GM19455 (cell line): ENCODE results near the gene CHST12.
"Not testable (repeated sequence)": the region's sequence is repeated elsewhere in the genome, so short reads cannot be mapped to it uniquely, and the experiment has no call there.

Experiments
- ATAC-seq: cut with Tn5 transposase; IDR thresholded peaks from one replicate; pipeline ENCODE4 v1.9.1; 2021; ENCODE audit not compliant: unreplicated experiment

CHST12 gene

DNA sequence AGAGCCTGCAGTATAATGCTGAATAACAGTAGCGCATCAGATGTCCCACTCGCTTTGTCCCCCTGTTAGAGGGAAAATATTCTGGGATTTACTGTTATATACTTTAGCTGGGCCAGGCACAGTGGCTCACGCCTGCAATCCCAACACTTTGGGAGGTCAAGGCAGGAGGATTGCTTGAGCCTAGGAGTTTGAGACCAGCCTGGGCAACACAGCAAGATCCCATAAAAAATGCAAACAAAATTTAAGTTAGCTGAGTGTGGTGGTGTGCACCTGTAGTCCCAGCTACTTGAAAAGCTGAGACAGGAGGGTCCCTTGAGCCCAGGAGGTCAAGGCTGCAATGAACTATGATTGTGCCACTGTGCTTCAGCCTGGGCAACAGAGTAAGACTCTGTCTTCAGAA lies 50.4 kb downstream of the CHST12 start:
- ATAC-seq, result not testable (repeated sequence)

DNA sequence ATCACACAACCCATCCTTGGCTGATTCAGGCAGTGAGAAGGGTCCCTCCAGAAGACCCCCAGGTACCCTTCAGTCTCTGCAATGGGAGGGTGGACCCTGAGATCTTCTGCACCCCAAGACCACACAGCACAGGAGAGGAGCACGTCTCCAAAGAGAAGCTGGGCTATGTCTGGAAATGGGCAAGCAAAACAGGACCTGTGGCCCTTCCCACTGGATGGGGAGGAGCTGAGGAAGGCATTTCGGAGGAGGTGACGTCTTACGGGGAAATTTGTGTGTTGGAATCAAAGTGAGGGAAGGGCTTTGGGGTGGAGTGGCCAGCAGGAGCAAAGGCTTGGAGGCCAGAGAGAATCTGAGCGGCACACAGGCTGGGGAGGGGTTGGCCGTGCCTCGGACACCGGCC lies 56.3 kb downstream of the CHST12 start:
- ATAC-seq, result no peak

GRCh38 chr7:2460188-2460587 lies 56.8 kb downstream of the CHST12 start:
- no peak for ATAC-seq

DNA sequence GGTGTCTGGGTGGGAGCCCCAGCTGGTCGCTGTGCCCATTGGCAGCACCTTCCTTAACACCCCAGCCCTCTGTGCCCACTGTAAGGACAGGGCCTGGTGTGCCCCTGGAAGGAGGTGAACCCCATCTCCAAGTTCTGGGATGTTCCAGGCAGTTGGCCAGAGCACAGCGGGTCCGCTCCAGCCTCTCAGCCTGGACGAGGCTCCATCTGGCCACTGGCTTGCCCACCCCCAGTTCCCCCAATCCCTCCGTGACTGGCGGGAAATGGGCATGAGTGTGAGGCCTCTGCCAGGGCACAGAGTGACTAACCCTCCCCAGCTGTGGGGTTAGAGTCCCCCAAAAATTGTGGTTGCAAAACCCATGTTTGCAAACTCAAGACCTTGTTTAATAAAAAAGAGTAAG lies 57.2 kb downstream of the CHST12 start:
- ATAC-seq, result no peak

DNA sequence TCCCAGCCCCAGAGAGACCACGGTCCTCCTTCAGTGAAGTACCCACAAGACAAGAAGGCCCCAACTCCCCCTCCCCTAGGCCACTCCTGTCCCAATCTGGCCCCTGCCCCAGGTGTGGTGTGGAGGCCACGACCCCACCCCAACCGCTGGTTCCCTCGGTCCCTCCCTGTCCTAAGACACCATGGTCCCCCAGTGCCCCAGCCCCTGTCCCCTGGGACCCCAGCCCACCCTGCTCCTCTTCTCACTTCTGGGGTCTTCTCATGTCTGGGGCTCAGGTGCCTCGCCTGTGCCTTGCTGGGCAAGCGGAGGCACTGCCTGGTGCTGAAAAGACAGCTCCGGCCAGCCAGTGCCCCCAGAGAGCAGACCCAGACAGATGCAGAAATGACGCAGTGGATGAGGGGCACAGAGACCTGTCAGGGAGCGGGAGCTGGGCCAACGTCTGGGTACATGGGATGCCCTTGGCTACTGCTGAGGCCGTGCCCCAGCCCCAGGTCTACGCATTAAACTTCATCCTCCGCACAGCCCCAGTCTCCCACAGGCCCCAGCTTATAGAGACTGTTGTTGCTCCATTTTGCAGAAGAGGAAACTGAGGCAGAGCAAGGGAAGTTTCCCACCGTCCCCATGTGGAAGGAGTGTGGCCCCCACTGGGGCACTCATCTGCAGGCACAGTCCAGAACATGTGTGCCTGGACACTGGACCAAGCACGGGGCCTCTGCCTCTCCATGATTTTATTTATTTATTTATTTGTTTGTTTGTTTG lies 58.0 kb downstream of the CHST12 start:
- ATAC-seq, result no peak

DNA sequence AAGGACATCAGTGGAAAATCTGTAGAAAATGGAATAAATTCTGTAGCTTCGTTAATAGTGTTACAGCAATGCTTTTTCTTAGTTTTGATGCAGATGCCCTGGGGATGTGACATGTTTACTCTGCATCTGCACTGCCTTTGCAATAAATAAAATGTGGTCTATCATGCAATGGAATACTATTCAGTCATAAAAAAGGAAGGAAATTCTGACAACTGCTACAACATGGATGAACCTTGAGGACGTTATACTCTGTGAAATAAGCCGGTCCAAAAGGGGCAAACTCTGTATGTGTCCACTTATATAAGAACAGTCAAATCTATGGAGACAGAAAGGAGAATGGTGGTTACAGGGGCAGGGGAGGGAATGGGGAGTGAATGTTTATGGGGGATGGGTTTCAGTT lies 59.3 kb downstream of the CHST12 start:
- ATAC-seq, result no peak

- ATAC-seq, result no peak
These were observed 62.5 kb downstream of the CHST12 start for GRCh38 chr7:2465928-2466327.

DNA sequence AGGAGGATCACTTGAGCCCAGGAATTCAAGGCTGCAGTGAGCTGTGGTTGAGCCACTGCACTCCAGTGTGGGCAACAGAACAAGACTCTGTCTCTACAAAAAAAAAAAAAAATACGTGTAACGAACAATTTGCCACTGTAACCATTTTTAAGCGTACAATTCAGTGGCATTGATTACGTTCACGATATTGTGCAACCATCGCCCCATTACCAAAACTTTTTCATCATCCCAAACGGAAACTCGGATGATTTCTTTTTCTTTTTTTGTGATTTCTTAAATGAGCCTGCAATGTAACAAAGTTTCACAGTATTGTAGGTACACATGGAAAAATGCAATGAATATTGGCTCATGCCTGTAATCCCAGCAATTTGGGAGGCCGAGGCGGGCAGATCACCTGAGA lies 63.3 kb downstream of the CHST12 start:
- no peak for ATAC-seq

DNA sequence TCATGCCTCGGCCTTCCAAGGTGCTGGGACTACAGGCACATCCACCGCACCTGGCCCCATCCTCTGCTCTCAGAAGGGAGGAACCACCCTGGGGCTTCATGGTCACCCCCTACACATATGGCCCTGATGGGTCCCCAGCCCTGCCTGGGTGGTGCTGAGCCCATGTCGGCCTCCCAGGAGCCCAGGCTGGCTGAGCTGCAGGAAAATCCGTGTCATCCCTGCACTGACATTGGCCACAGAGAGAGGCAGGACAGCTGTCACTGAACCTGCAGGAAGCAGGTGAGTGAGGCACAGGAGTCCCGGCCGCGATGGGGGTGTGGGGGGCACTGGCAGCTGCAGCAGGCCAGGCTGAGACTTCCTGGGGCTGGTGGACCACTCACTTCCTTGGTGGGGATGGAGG lies 64.8 kb downstream of the CHST12 start:
- ATAC-seq, result no peak

- not testable (repeated sequence) for ATAC-seq
These were observed 66.2 kb downstream of the CHST12 start for GRCh38 chr7:2469460-2470203.

DNA sequence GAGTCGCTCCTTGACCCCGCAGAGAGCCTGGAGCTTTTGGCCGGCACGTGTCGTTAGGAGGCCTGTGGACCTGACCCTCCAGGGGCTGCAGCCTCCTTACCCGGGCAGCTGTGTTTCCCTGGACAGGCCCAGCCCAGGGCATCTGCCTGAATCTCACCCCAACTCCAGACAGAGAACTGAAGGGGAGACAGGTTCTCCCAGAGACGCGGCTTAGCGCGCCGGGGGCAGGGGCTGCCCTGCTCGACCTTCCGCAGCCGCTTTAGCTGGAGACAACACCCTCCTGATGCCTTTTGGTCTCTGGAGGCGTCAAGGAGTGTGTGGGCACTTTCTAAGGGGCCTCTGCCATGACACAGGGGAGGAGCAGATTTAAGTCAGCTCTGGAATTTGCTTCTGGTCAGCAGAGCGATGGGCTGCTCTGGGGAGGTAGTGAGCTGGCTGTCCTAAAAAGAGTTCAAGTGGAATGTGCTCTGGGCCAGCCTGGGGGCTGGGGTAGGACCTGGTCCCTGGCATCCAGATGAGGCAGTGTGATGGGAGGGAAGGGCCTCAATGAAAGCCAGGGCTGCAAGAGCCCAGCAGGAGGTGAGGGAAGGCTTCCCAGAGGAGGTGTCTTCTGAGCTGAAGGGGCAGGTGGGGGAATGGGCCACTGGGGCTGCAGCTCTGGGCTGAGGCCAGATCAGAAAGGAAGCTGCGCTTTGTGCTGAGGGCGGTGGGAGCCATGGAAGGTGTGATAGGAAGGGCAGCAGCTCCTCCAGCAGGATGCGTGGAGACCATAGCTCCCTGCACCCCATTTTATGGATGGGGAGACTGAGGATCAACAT lies 67.0 kb downstream of the CHST12 start:
- no peak for ATAC-seq

DNA sequence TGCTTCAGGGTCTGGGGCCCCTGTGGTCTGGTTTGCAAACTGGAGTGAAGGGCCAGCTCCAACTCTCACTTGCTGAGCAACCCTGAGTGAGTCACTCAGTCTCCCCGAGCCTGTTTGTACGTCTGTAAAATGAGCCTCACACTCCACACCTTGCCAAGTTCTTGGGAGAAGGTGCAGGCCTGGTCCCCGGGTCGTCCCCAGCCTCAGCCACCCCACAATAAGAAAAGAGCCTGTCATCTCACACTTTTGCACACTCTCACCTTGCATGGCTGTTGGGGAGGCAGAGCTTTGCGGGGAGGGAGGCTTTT lies 67.6 kb downstream of the CHST12 start:
- no peak for ATAC-seq

DNA sequence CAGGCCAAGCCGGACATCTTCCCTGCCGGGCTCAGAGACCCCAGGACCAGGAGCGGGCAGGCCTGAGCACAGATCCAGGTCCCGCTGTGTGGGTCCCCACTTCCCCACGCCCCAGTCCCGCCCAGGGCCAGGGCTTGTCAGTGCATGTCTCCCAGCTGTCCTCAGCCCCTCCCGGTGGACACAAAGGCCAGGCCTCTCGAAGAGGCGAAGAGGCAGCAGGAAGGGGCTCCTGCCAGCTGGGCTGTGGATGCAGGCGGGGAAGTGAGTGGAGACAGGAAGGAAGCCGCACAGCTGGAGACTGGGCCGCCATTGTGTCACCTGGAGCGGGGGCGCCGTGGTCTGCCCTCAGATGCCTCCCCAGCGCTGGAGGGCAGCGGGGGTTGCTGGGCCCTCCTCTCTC lies 68.0 kb downstream of the CHST12 start:
- no peak for ATAC-seq

GRCh38 chr7:2472739-2473138 lies 69.3 kb downstream of the CHST12 start:
- no peak for ATAC-seq

- ATAC-seq, result no peak
These were observed 70.2 kb downstream of the CHST12 start for GRCh38 chr7:2473496-2474180.

DNA sequence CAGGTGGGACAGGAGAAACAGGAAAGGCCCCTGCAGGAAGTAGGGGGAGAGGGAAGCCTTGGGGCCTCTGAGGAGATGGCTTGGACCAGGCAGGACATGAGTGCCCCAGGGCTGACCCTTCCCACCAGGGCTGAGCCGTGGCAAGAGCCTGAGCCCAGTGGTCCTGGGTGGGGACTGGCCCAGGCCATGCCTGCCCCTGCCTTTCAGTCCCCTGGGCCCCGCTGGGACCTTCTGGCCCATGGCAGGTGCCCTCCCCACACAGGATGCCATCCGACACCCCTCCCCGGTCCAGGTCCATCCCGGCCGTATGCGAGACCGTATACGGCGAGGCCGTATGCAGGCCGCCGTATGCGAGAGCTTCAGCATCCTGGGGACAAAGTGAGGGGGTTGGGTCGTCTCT lies 70.8 kb downstream of the CHST12 start:
- ATAC-seq, result no peak

DNA sequence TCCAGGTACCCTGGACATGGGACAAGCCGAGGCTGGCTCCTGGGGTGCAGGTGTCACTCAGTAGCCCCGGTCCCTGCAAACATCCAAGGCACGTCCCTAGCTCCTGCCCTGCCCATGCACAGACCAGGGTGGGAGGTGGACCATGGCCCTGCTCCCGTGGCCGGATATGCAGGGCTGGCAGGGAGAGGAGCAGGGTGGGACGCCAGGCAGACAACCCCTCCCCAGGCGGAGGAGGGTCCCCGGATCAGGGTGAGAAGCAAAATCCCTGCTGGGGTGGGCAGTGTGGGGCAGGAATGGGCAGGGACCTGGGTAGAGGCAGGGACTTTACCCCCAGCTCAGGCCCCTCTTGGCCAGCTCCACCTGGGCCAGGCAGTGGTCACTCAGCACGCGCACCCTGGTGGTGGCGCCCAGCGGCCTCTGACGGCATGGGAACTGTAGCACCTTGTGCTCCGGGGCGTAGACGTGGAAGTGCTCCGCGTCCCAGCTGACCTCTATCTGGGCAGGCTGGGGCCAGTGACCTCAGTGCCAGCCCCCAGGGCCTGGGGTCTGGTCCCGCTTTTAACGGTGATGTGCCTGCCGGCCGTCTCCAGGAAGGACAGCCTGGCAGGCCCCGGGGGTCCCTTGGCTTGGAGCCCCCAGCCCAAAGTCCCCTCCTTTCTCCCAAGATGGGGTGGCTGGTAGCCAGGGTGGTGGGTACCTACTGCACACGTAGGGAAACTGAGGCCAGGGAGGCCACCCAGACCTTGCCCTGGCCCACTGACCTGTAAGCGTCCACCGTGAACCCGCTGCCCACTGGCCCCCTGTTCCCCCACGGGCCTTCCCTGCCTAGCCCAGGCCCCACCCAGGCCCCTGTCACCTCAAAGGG lies 71.6 kb downstream of the CHST12 start:
- ATAC-seq, result no peak

GRCh38 chr7:2475678-2476015 lies 72.2 kb downstream of the CHST12 start:
- ATAC-seq, result no peak

- ATAC-seq, result no peak
These were observed 72.9 kb downstream of the CHST12 start, which contains the start of gene GRIFIN for GRCh38 chr7:2476298-2476697. Gene GRIFIN, minus strand, starts transcription at chr7:2476398. Its CDS starts 15 bp downstream, at chr7:2476383.

DNA sequence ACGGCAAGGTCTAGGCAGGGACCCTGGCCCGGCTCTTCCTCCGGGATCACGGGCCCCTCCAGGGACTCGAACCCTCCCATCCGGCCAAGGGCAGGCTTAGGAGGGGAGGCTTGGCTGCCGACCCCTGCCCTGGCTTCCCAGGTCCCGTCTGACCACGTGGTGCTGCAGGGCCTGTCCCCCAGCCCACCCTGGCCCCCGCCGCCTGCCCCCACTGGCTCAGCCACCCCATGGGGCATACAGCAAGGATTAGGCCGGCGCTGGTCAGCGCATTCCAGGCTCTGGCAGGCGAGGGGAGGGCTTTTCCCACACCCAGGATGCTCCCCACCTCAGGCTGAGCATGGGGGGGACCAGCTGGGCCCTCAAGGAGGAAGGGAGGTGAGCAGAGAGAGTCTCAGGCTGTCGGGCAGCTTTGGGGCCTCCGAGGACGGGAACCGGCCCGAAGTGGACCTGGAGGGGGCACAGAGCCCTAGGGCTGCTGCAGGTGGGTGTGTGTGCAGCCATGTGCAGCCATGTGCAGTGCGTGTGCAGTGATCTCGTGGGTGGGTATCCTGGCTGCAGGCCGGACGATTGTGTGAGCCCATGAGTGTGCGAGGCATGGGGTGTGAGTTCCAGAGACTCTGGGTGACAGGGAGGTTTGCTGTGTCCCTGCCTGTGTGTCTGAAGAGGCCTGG lies 73.5 kb downstream of the CHST12 start:
- ATAC-seq, result no peak
